Activated B cell treated with CpG ODN at 0.5 μM for 24 hours (primary cell): Measurements from ENCODE around the gene PELO. TPM values are rescaled to one million over a fixed set of nuclear protein-coding genes. Genes with fewer than 3 reads are reported as not detected.

Source experiments
- ATAC-seq: fragments of 200-7000 bp; cut with Tn5 transposase; one replicate; pipeline ENCODE4 v1.10.0; 2021; ENCODE audit warnings: low read depth, mild to moderate bottlenecking, moderate library complexity
- CTCF ChIA-PET: fragments of 350-600 bp; sonication (Branson Sonifier 250); formaldehyde crosslinking; loops from one replicate; lab custom pipeline; 2021; ENCODE audit warnings: antibody characterized with exemption; lab: Charles Lee
- POLR2A ChIA-PET: fragments of 350-600 bp; sonication (Branson Sonifier 250); formaldehyde crosslinking; loops from one replicate; lab custom pipeline; 2021; ENCODE audit warnings: antibody characterized with exemption; lab: Charles Lee
- DNase-seq: peaks from one replicate; pipeline ENCODE4 v3.0.0; 2022
- H3K27ac Mint-ChIP-seq: one replicate; pipeline ENCODE4 v1.8.0; 2020; ENCODE audit warnings: mixed read lengths
- H3K27me3 Mint-ChIP-seq: one replicate; pipeline ENCODE4 v1.8.0; 2021; ENCODE audit warnings: mixed read lengths
- H3K36me3 Mint-ChIP-seq: one replicate; pipeline ENCODE4 v1.8.0; 2021; ENCODE audit warnings: low read depth, mixed read lengths
- H3K4me1 Mint-ChIP-seq: one replicate; pipeline ENCODE4 v1.8.0; 2021; ENCODE audit warnings: mixed read lengths
- H3K4me3 Mint-ChIP-seq: one replicate; pipeline ENCODE4 v1.8.0; 2020; ENCODE audit warnings: mild to moderate bottlenecking, mixed read lengths
- H3K9me3 Mint-ChIP-seq: one replicate; pipeline ENCODE4 v1.8.0; 2020; ENCODE audit warnings: mixed read lengths
- CTCF ChIP-seq: fragments of 200-600 bp; IDR thresholded peaks from one replicate; pipeline ENCODE4 v1.8.0; 2022; ENCODE audit warnings: antibody characterized with exemption, mild to moderate bottlenecking
- intact Hi-C: fragments of 100-400 bp; cut with micrococcal nuclease; formaldehyde crosslinking; loops from one replicate; pipeline ENCODE4 v1.15.1; 2024
- total RNA-seq: library from RNA; stranded (reverse); gene quantifications from 2 replicates; pipeline ENCODE4 v1.2.3, GENCODE V29; 2022

The PELO gene
- total RNA-seq, 1 donor from 2014 or later, result 23.0 TPM

DNA sequence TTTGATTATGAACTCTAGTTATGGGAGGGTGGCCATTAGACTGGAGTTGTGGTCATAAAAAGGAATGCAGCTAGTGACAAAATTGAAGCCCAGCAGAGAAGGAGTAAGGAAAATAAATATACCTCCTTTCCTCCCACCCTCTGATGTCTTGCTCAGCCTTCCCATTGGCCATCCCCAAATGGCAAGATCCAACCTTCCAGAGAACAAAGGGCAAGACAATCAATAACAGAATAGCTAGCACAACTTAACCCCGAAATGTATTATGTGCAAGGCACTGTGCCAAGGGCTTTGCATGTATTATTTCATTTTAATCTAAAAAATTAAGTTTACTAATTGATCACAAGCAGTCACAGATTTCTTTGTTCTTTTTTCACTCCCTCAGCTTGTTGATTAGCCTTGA is 3.6 kb downstream of the PELO start:
- ChIA-PET POLR2A (no interaction called here), CTCF (no interaction called here)
- Mint-ChIP-seq H3K9me3 (no peaks in the 10 kb centered on the region), H3K4me1 (peaks cover 13% of the 10 kb centered on the region), H3K27ac (no peak overlapping the region), H3K27me3 (peaks cover 12% of the 10 kb centered on the region), H3K36me3 (no peaks in the 10 kb centered on the region), H3K4me3 (no peak overlapping the region)
- intact Hi-C loops, result no loop called here
- no peak for ATAC-seq
- no peak for DNase-seq
- no peak for TF ChIP-seq CTCF

DNA sequence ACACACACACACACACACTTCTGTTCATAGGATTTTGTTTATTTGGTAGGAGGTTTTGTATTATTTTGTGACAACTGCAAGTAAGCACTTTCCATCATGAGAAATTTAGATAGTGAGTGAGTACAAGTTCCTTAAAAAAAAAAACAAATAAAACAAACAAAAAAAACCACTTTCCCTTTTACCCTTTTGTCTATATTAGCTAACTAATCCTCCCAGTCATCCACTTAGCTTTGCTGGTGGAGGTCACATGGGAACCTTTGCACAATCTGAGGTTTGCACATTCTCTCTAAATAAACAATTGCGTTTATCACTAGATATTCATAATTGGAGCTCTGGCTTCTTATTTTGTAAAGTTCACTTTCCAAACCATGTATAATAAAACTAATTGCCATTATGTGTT is 6.8 kb downstream of the PELO start:
- Mint-ChIP-seq H3K4me3 (no peak overlapping the region), H3K4me1 (peaks cover 17% of the 10 kb centered on the region), H3K27ac (no peak overlapping the region), H3K36me3 (peaks cover 2% of the 10 kb centered on the region), H3K9me3 (no peaks in the 10 kb centered on the region), H3K27me3 (peaks cover 4% of the 10 kb centered on the region)
- no peak for TF ChIP-seq CTCF
- ChIA-PET CTCF (no interaction called here), POLR2A (no interaction called here)
- DNase-seq, result no peak
- intact Hi-C loops, result no loop called here
- no peak for ATAC-seq

- H3K9me3 Mint-ChIP-seq, result no peaks in the 10 kb centered on the region
- POLR2A ChIA-PET, result no interaction called here
- intact Hi-C loops, result loop anchor here (5.0 kb wide), 1 partner anchor 1721 kb away; the partner anchor contains the start of gene SNX18
- peaks cover 13% of the 10 kb centered on the region for H3K36me3 Mint-ChIP-seq
- no peaks in the 10 kb centered on the region for H3K27me3 Mint-ChIP-seq
- peaks cover 31% of the 10 kb centered on the region for H3K4me1 Mint-ChIP-seq
- TF ChIP-seq CTCF, result no peak
- no peak overlapping the region for H3K27ac Mint-ChIP-seq
- CTCF ChIA-PET, result interaction anchor here (0.7 kb wide), 1 partner anchor 9 kb away, joined by 3 read pairs; the partner anchor contains the start of genes ITGA1 and PELO
- no peak overlapping the region for H3K4me3 Mint-ChIP-seq
- ATAC-seq (no peak), DNase-seq (no peak)
Observed at GRCh38 chr5:52796031-52796430, 8.3 kb downstream of the PELO start.

DNA sequence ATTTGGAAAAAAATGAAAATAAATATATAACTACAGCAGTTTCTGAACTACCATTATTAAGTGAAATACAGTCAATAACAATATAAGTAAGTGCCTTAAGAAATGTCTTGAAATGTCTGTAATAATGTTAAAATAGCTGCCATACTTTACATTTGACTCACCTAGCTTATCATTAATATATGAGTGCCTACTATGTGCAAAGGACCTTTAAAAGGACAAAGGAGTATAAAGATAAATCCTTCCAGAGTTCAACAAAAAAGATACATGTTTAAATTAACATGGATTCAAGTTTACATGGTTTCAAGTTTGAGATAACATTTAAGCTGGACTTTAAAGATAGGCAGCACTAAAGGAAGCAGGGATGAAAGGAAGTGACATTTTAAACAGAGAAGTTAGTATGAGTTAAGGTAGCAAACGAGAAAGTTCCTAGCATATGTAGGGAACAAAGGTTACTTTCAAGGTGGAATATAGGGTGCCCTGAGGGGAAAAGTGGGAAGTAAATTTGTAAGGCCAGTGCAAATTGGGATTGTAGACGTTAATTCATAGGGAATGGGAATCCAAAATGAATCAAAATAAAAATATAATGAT is 8.9 kb downstream of the PELO start:
- peaks cover 37% of the 10 kb centered on the region for H3K4me1 Mint-ChIP-seq
- DNase-seq, result no peak
- H3K4me3 Mint-ChIP-seq, result no peak overlapping the region
- TF ChIP-seq CTCF, result no peak
- ChIA-PET POLR2A (no interaction called here), CTCF (interaction anchor here (0.7 kb wide), 1 partner anchor 9 kb away, joined by 3 read pairs; the partner anchor contains the start of genes ITGA1 and PELO)
- intact Hi-C loops, result loop anchor here (5.0 kb wide), 1 partner anchor 1721 kb away; the partner anchor contains the start of gene SNX18
- H3K27ac Mint-ChIP-seq, result no peak overlapping the region
- peaks cover 17% of the 10 kb centered on the region for H3K36me3 Mint-ChIP-seq
- no peaks in the 10 kb centered on the region for H3K27me3 Mint-ChIP-seq
- no peaks in the 10 kb centered on the region for H3K9me3 Mint-ChIP-seq
- no peak for ATAC-seq

- ATAC-seq, result no peak
- no peaks in the 10 kb centered on the region for H3K27me3 Mint-ChIP-seq
- peak overlapping the region; percentile 93 for H3K4me3 Mint-ChIP-seq
- ChIA-PET POLR2A (interaction anchor here (0.9 to 4.1 kb wide), 5 partner anchors 9 to 311 kb away, joined by 3 to 51 read pairs (median 8); partner anchors contain the start of genes ITGA1, MOCS2 and PELO), CTCF (interaction anchor here (1.0 to 1.9 kb wide), 5 partner anchors 9 to 140 kb away, joined by 3 to 9 read pairs (median 5); partner anchors contain the start of genes ITGA1 and PELO)
- intact Hi-C loops, result loop anchor here (5.0 kb wide), 1 partner anchor 1718 kb away; the partner anchor contains the start of gene SNX18
- DNase-seq, result no peak
- peaks cover 50% of the 10 kb centered on the region for H3K4me1 Mint-ChIP-seq
- no peaks in the 10 kb centered on the region for H3K9me3 Mint-ChIP-seq
- no peak for TF ChIP-seq CTCF
- H3K36me3 Mint-ChIP-seq, result peaks cover 18% of the 10 kb centered on the region
- H3K27ac Mint-ChIP-seq, result peak overlapping the region; percentile 90
Observed at GRCh38 chr5:52798938-52799337, 11.2 kb downstream of the PELO start.
